Measurements from ENCODE around the gene P2RY2. TPM values are rescaled to one million over a fixed set of nuclear protein-coding genes. Genes with fewer than 3 reads are reported as not detected.

Gene P2RY2
- total and polyA plus RNA-seq, 2 donors (not counting 1 experiment from before 2014, with no cell fraction given) = 0.12 to 0.37 TPM

DNA sequence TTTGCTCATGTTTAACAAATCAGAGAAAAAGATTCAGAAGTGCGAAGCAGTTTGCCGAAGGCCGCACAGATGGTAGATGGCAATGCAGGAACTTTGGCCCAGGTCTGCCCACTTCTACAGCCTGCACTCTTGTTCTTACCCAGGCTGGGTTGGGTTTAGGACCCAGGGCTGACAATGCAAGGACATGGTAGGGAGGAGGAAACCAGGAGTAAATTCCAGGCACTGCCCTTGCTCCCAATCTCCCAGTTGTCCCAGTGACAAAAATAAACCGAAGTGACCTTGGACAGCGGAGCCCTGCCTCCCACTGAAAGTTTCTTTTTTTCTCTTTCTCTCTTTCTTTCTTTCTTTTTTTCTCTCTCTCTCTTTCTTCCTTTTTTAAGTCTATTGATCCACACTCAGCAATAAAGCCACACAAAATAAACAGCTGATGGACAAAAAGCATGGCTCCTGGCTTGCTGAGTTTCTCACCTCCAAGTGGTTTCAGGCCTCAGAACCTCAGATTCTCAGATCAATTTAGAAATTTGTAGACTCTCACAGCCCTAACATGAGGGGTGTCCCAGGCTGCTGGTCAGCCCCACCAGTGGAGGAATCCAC lies 42.4 kb upstream of the P2RY2 start:
- Histone ChIP-seq H2AFZ (ENCODE audit: insufficient read depth, low read depth, low read length, poor library complexity, severe bottlenecking) (peak overlapping the region; percentile 64), H3K36me3 (replicated peaks in 1 of 2; ENCODE audit: control extremely low read depth in 1 of 2, control insufficient read depth in 1 of 2, extremely low read depth in 1 of 2, insufficient read depth in 2 of 2, low read length in 1 of 2) (no peaks in the 10 kb centered on the region), H3K27me3 (replicated peaks in 1 of 4; ENCODE audit: control extremely low read depth in 1 of 4, control insufficient read depth in 3 of 4, insufficient read depth in 4 of 4, low read length in 3 of 4) (no peaks in the 10 kb centered on the region), H3K9me3 (ENCODE audit: control extremely low read depth in 1 of 3, control insufficient read depth in 2 of 3, insufficient read depth in 1 of 3, low read length in 2 of 3) (no peaks in the 10 kb centered on the region), H3K4me3 (ENCODE audit: control extremely low read depth in 1 of 5, extremely low read depth in 1 of 5, insufficient read depth in 1 of 5, low read depth in 2 of 5, low read length in 4 of 5) (no peak overlapping the region), H4K20me1 (ENCODE audit: control insufficient read depth, insufficient read depth, low read length, poor library complexity, severe bottlenecking) (no peaks in the 10 kb centered on the region), H3K4me2 (replicated peaks; ENCODE audit: low read depth, low read length, poor library complexity, severe bottlenecking) (peak overlapping the region; percentile 56), H3K4me1 (ENCODE audit: control insufficient read depth in 2 of 2, insufficient read depth in 2 of 2, low read length in 2 of 2) (peaks cover 41 to 46% of the 10 kb centered on the region in 2 donors), H3K79me2 (ENCODE audit: control insufficient read depth, insufficient read depth, low read length) (peaks cover 55% of the 10 kb centered on the region), H3K27ac (ENCODE audit: low read length in 2 of 2) (peak overlapping the region in 1 of 2 donors; percentile 4), H3K9ac (ENCODE audit: low read length) (no peak overlapping the region)
- TF ChIP-seq, protein P1, sequence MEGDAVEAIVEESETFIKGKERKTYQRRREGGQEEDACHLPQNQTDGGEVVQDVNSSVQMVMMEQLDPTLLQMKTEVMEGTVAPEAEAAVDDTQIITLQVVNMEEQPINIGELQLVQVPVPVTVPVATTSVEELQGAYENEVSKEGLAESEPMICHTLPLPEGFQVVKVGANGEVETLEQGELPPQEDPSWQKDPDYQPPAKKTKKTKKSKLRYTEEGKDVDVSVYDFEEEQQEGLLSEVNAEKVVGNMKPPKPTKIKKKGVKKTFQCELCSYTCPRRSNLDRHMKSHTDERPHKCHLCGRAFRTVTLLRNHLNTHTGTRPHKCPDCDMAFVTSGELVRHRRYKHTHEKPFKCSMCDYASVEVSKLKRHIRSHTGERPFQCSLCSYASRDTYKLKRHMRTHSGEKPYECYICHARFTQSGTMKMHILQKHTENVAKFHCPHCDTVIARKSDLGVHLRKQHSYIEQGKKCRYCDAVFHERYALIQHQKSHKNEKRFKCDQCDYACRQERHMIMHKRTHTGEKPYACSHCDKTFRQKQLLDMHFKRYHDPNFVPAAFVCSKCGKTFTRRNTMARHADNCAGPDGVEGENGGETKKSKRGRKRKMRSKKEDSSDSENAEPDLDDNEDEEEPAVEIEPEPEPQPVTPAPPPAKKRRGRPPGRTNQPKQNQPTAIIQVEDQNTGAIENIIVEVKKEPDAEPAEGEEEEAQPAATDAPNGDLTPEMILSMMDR (IDR thresholded peaks at IDR 0.05) = no peak
- TF ChIP-seq EZH2 (IDR thresholded peaks at IDR 0.05; ENCODE audit: borderline replicate concordance, insufficient read depth, low read depth, low read length, poor library complexity, severe bottlenecking) = no peak
- intact Hi-C loops (cut with micrococcal nuclease) = loop anchor here (5.0 to 10.0 kb wide), 3 partner anchors 51 to 438 kb away; no protein-coding TSS in a partner anchor
- Mint-ChIP-seq H3K9me3 (ENCODE audit: insufficient read depth) (no peaks in the 10 kb centered on the region), H3K27ac (peak overlapping the region; percentile 83), H3K27me3 (no peaks in the 10 kb centered on the region), H3K4me3 (no peak overlapping the region), H3K4me1 (peaks cover 52% of the 10 kb centered on the region)
- ATAC-seq (ENCODE audit: low read depth) (no peak), DNase-seq (no peak)
- ChIA-PET CTCF (interaction anchor here (0.5 to 9.6 kb wide), 16 partner anchors 8 to 477 kb away, joined by 3 to 271 read pairs (median 4); partner anchors contain the start of gene FCHSD2), POLR2A (interaction anchor here (0.6 to 4.4 kb wide), 7 partner anchors 17 to 410 kb away, joined by 3 to 62 read pairs (median 9); partner anchors contain the start of gene FCHSD2)
- WGBS (ENCODE audit: insufficient coverage) = 80% methylated on average over 5 of the region's 5 CpGs

Data from B cell (primary cell).